ENCODE measurements around the gene XYLT1. TPM values are rescaled to one million over a fixed set of nuclear protein-coding genes. Genes with fewer than 3 reads are reported as not detected.

Gene XYLT1
- polyA plus RNA-seq, 1 donor from 2014 or later: 3.3 TPM

DNA sequence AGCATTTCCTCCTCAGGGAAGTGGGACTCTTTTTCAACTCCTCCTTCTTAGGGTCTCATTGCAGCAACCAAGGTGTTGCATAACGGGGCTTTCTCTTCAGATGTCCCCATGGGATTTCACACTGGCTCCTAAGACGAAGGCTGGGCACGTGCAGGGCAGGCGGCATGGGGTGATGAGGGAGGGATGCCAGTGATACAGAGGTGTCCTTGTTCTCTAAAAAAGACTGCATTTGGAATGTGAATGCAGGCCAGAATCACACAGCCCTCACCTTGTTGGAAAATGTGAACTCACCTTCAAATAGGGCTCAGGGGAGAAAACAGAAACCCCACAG is 105.6 kb downstream of the XYLT1 start:
- Histone ChIP-seq H3K79me2 (replicated peaks; ENCODE audit: insufficient read depth, low read length) (peaks cover 4% of the 10 kb centered on the region), H3K9ac (ENCODE audit: low read length) (no peak overlapping the region), H3K9me2 (ENCODE audit: insufficient read depth, low read length) (no peaks in the 10 kb centered on the region), H3K4me3 (ENCODE audit: low read length) (no peak overlapping the region), H3K9me3 (ENCODE audit: low read length) (no peaks in the 10 kb centered on the region), H4K20me1 (ENCODE audit: insufficient read depth) (no peaks in the 10 kb centered on the region), H3K4me2 (ENCODE audit: low read length) (no peak overlapping the region), H3K27me3 (ENCODE audit: insufficient read depth, low read depth, low read length) (no peaks in the 10 kb centered on the region), H3K36me3 (ENCODE audit: insufficient read depth, low read length) (no peaks in the 10 kb centered on the region), H3F3A (ENCODE audit: insufficient read depth, low read length, poor library complexity, severe bottlenecking) (no peaks in the 10 kb centered on the region), H2AFZ (ENCODE audit: low read depth, low read length) (no peak overlapping the region), H3K27ac (ENCODE audit: low read length) (no peak overlapping the region)
- TF ChIP-seq POLR2AphosphoS5 (IDR thresholded peaks at IDR 0.05) (no peak), TAF1 (IDR thresholded peaks at IDR 0.05; ENCODE audit: low read depth) (no peak), SMC3 (conservative IDR thresholded peaks at IDR 0.05; ENCODE audit: poor library complexity) (no peak), EZH2 (IDR thresholded peaks at IDR 0.05; ENCODE audit: borderline replicate concordance, insufficient read depth, low read length, poor library complexity, severe bottlenecking) (no peak), RAD21 (conservative IDR thresholded peaks at IDR 0.05) (no peak), MXI1 (conservative IDR thresholded peaks at IDR 0.05; ENCODE audit: poor library complexity, severe bottlenecking) (no peak), EP300 (conservative IDR thresholded peaks at IDR 0.05; ENCODE audit: poor library complexity, severe bottlenecking) (no peak)
- TF ChIP-seq, protein P1, sequence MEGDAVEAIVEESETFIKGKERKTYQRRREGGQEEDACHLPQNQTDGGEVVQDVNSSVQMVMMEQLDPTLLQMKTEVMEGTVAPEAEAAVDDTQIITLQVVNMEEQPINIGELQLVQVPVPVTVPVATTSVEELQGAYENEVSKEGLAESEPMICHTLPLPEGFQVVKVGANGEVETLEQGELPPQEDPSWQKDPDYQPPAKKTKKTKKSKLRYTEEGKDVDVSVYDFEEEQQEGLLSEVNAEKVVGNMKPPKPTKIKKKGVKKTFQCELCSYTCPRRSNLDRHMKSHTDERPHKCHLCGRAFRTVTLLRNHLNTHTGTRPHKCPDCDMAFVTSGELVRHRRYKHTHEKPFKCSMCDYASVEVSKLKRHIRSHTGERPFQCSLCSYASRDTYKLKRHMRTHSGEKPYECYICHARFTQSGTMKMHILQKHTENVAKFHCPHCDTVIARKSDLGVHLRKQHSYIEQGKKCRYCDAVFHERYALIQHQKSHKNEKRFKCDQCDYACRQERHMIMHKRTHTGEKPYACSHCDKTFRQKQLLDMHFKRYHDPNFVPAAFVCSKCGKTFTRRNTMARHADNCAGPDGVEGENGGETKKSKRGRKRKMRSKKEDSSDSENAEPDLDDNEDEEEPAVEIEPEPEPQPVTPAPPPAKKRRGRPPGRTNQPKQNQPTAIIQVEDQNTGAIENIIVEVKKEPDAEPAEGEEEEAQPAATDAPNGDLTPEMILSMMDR (IDR thresholded peaks at IDR 0.05; ENCODE audit: poor library complexity, severe bottlenecking): no peak
- TF ChIP-seq, protein P2, sequence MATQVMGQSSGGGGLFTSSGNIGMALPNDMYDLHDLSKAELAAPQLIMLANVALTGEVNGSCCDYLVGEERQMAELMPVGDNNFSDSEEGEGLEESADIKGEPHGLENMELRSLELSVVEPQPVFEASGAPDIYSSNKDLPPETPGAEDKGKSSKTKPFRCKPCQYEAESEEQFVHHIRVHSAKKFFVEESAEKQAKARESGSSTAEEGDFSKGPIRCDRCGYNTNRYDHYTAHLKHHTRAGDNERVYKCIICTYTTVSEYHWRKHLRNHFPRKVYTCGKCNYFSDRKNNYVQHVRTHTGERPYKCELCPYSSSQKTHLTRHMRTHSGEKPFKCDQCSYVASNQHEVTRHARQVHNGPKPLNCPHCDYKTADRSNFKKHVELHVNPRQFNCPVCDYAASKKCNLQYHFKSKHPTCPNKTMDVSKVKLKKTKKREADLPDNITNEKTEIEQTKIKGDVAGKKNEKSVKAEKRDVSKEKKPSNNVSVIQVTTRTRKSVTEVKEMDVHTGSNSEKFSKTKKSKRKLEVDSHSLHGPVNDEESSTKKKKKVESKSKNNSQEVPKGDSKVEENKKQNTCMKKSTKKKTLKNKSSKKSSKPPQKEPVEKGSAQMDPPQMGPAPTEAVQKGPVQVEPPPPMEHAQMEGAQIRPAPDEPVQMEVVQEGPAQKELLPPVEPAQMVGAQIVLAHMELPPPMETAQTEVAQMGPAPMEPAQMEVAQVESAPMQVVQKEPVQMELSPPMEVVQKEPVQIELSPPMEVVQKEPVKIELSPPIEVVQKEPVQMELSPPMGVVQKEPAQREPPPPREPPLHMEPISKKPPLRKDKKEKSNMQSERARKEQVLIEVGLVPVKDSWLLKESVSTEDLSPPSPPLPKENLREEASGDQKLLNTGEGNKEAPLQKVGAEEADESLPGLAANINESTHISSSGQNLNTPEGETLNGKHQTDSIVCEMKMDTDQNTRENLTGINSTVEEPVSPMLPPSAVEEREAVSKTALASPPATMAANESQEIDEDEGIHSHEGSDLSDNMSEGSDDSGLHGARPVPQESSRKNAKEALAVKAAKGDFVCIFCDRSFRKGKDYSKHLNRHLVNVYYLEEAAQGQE (IDR thresholded peaks at IDR 0.05; ENCODE audit: borderline replicate concordance): no peak

DNA sequence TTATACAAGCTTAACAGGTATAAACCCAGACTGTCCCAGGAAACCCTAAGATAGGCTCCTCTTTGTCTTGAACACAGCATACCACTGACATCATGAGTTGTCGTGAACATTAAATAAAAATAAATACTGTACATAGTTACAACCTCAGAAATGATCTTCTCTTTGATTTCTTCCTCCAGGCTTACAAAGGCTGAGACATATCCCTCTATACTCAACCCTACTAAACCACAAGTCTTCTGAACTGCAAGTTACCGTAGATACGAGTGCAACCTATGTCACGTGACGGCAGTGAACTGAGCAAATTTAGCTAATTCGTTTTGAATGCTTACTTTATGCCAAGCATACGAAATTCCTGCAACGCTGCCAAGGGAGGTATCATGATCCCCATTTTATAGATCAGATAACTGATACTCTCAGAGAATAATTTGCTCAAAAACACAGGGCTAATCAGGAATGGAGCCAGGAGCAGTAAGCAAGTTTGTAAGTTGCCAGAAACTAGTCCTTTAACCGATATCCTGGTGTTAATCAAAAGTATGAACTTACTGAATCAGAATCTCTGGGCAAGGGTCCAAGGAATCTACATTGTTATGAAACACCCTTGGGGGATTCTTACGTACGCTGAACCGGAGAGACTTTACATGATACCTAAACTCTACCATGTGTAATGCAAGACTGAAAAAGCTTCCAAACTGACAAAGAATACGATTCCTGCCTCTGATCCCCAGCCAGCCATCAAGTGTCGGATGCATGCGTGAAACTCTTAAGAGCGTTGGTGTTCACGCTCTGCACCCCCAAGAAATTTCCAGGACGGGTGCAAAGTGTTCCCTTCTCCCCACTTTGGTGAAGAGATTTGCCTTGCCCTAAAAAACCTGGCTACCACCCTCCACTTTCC is 106.2 kb downstream of the XYLT1 start:
- no peaks in the 10 kb centered on the region for H3K36me3 ChIP-seq (ENCODE audit: insufficient read depth, low read length)
- no peak overlapping the region for H3K27ac ChIP-seq (ENCODE audit: low read length)
- H3K4me3 ChIP-seq (ENCODE audit: low read length): no peak overlapping the region
- H3F3A ChIP-seq (ENCODE audit: insufficient read depth, low read length, poor library complexity, severe bottlenecking): no peaks in the 10 kb centered on the region
- no peak overlapping the region for H3K9ac ChIP-seq (ENCODE audit: low read length)
- H3K27me3 ChIP-seq (ENCODE audit: insufficient read depth, low read depth, low read length): no peaks in the 10 kb centered on the region
- H3K4me2 ChIP-seq (ENCODE audit: low read length): no peak overlapping the region
- peaks cover 4% of the 10 kb centered on the region for H3K79me2 ChIP-seq (replicated peaks; ENCODE audit: insufficient read depth, low read length)
- H4K20me1 ChIP-seq (ENCODE audit: insufficient read depth): no peaks in the 10 kb centered on the region
- no peaks in the 10 kb centered on the region for H3K9me3 ChIP-seq (ENCODE audit: low read length)
- H2AFZ ChIP-seq (ENCODE audit: low read depth, low read length): no peak overlapping the region
- TF ChIP-seq TAF1 (IDR thresholded peaks at IDR 0.05; ENCODE audit: low read depth) (no peak), EZH2 (IDR thresholded peaks at IDR 0.05; ENCODE audit: borderline replicate concordance, insufficient read depth, low read length, poor library complexity, severe bottlenecking) (no peak), POLR2AphosphoS5 (IDR thresholded peaks at IDR 0.05) (no peak), MXI1 (conservative IDR thresholded peaks at IDR 0.05; ENCODE audit: poor library complexity, severe bottlenecking) (no peak), RAD21 (conservative IDR thresholded peaks at IDR 0.05) (no peak), EP300 (conservative IDR thresholded peaks at IDR 0.05; ENCODE audit: poor library complexity, severe bottlenecking) (no peak), SMC3 (conservative IDR thresholded peaks at IDR 0.05; ENCODE audit: poor library complexity) (no peak)
- TF ChIP-seq, protein P2 (IDR thresholded peaks at IDR 0.05; ENCODE audit: borderline replicate concordance): no peak
- TF ChIP-seq, protein P1 (IDR thresholded peaks at IDR 0.05; ENCODE audit: poor library complexity, severe bottlenecking): no peak
- no peaks in the 10 kb centered on the region for H3K9me2 ChIP-seq (ENCODE audit: insufficient read depth, low read length)
